Measurements from ENCODE around the gene RAB20. TPM values are rescaled to one million over a fixed set of nuclear protein-coding genes. Genes with fewer than 3 reads are reported as not detected.

RAB20 gene
- total and polyA plus RNA-seq, 10 of the 15 experiments (the other 5 are each of a cell fraction or from before 2014, with no cell fraction given): 0.48 to 33.1 (median 9.6) TPM

- RAD21 ChIA-PET (ENCODE audit: unreplicated experiment): interaction anchor here (1.0 to 1.8 kb wide), 3 partner anchors 10 to 93 kb away, joined by 3 to 6 read pairs (median 3); no protein-coding TSS in a partner anchor
- intact Hi-C loops (cut with micrococcal nuclease; ENCODE audit: unreplicated experiment): no loop called here
- Histone ChIP-seq H4K20me1 (ENCODE audit: control insufficient read depth, insufficient read depth) (no peaks in the 10 kb centered on the region), H3K9ac (ENCODE audit: control insufficient read depth, insufficient read depth, low read length) (no peak overlapping the region), H3K27ac (ENCODE audit: control insufficient read depth, insufficient read depth) (no peak overlapping the region), H3K79me2 (ENCODE audit: control insufficient read depth, insufficient read depth, low read length) (no peaks in the 10 kb centered on the region), H3K4me1 (ENCODE audit: control insufficient read depth, insufficient read depth, low read length) (no peaks in the 10 kb centered on the region; the same call in 1 of the 2 replicates), H3K4me2 (ENCODE audit: control insufficient read depth, insufficient read depth) (no peak overlapping the region), H3K36me3 (ENCODE audit: control insufficient read depth in 2 of 2, insufficient read depth in 2 of 2, low read length in 1 of 2) (no peaks in the 10 kb centered on the region), H3K27me3 (replicated peaks in 1 of 2; ENCODE audit: control insufficient read depth in 2 of 2, insufficient read depth in 2 of 2, low read length in 1 of 2) (no peaks in the 10 kb centered on the region), H3K9me3 (replicated peaks; ENCODE audit: control insufficient read depth, insufficient read depth, low read length) (peaks cover 1% of the 10 kb centered on the region; the same call in 1 of the 3 replicates), H2AFZ (ENCODE audit: control insufficient read depth, low read depth, low read length) (no peak overlapping the region), H3K4me3 (no peak overlapping the region)
- in situ Hi-C loops (cut with MboI): no loop called here
- no peak for ATAC-seq
- CTCF ChIA-PET: interaction anchor here (1.0 to 1.2 kb wide), 4 partner anchors 10 to 105 kb away, joined by 3 to 5 read pairs (median 3); no protein-coding TSS in a partner anchor
- TF ChIP-seq, protein P1, sequence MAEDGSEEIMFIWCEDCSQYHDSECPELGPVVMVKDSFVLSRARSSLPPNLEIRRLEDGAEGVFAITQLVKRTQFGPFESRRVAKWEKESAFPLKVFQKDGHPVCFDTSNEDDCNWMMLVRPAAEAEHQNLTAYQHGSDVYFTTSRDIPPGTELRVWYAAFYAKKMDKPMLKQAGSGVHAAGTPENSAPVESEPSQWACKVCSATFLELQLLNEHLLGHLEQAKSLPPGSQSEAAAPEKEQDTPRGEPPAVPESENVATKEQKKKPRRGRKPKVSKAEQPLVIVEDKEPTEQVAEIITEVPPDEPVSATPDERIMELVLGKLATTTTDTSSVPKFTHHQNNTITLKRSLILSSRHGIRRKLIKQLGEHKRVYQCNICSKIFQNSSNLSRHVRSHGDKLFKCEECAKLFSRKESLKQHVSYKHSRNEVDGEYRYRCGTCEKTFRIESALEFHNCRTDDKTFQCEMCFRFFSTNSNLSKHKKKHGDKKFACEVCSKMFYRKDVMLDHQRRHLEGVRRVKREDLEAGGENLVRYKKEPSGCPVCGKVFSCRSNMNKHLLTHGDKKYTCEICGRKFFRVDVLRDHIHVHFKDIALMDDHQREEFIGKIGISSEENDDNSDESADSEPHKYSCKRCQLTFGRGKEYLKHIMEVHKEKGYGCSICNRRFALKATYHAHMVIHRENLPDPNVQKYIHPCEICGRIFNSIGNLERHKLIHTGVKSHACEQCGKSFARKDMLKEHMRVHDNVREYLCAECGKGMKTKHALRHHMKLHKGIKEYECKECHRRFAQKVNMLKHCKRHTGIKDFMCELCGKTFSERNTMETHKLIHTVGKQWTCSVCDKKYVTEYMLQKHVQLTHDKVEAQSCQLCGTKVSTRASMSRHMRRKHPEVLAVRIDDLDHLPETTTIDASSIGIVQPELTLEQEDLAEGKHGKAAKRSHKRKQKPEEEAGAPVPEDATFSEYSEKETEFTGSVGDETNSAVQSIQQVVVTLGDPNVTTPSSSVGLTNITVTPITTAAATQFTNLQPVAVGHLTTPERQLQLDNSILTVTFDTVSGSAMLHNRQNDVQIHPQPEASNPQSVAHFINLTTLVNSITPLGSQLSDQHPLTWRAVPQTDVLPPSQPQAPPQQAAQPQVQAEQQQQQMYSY (CRISPR knock-in tag; IDR thresholded peaks at IDR 0.05): no peak
- TF ChIP-seq CREB1 (IDR thresholded peaks at IDR 0.05; ENCODE audit: low read depth) (no peak), RBBP5 (conservative IDR thresholded peaks at IDR 0.05) (no peak), MEF2A (IDR thresholded peaks at IDR 0.05; ENCODE audit: insufficient read depth, low read depth, low read length) (no peak), SMC3 (IDR thresholded peaks at IDR 0.05; ENCODE audit: borderline replicate concordance, low read length) (no peak), RCOR1 (conservative IDR thresholded peaks at IDR 0.05; ENCODE audit: low read depth, low read length) (no peak), EGR1 (IDR thresholded peaks at IDR 0.05; ENCODE audit: borderline replicate concordance in 1 of 2, low read depth in 2 of 2, low read length in 2 of 2) (no peak), DPF2 (IDR thresholded peaks at IDR 0.05) (no peak), JUND (IDR thresholded peaks at IDR 0.05; ENCODE audit: low read depth, low read length) (no peak), PKNOX1 (IDR thresholded peaks at IDR 0.05) (no peak)
- SMC1A ChIA-PET (ENCODE audit: uncharacterized antibody, unreplicated experiment): interaction anchor here (1.1 to 1.2 kb wide), 2 partner anchors 9 to 94 kb away, joined by 3 to 6 read pairs; no protein-coding TSS in a partner anchor
- WGBS (ENCODE audit: insufficient coverage, insufficient replicate concordance, low lambda C conversion rate, missing lambda C conversion rate): 64% methylated on average over 7 of the region's 7 CpGs
- POLR2A ChIA-PET: interaction anchor here (0.5 to 1.7 kb wide), 3 partner anchors 11 to 32 kb away, joined by 3 to 9 read pairs (median 8); partner anchors contain the start of gene RAB20
- no peak for FAIRE-seq
- DNase-seq (ENCODE audit: low read depth, low spot score): no peak
- no TSS peak for BruUV-seq (replicated peaks)
These were observed 12.4 kb downstream of the RAB20 start for GRCh38 chr13:110548891-110549794.
